HG02981 (cell line): ENCODE results near the gene BEAN1.
"Not testable (repeated sequence)": the region's sequence is repeated elsewhere in the genome, so short reads cannot be mapped to it uniquely, and the experiment has no call there.

Experiments used
- ATAC-seq: cut with Tn5 transposase; IDR thresholded peaks from one replicate; pipeline ENCODE4 v1.9.1; 2021; ENCODE audit warnings: mild to moderate bottlenecking, moderate library complexity; ENCODE audit not compliant: unreplicated experiment

The BEAN1 gene

GRCh38 chr16:66502020-66502913 is 75.2 kb downstream of the BEAN1 start:
- no peak for ATAC-seq

GRCh38 chr16:66503030-66503429 is 75.9 kb downstream of the BEAN1 start:
- ATAC-seq, result no peak

- ATAC-seq, result no peak
Observed at GRCh38 chr16:66503612-66504011, 76.5 kb downstream of the BEAN1 start.

GRCh38 chr16:66507731-66508239 is 80.7 kb downstream of the BEAN1 start:
- no peak for ATAC-seq

GRCh38 chr16:66508248-66508913 is 81.3 kb downstream of the BEAN1 start:
- no peak for ATAC-seq

GRCh38 chr16:66508914-66509496 is 81.9 kb downstream of the BEAN1 start:
- ATAC-seq, result no peak

GRCh38 chr16:66509576-66509975 is 82.5 kb downstream of the BEAN1 start:
- ATAC-seq, result no peak

- ATAC-seq, result no peak
Observed at GRCh38 chr16:66510298-66510697, 83.2 kb downstream of the BEAN1 start.

GRCh38 chr16:66510711-66511601 is 83.9 kb downstream of the BEAN1 start:
- no peak for ATAC-seq

- no peak for ATAC-seq
Observed at GRCh38 chr16:66511602-66512271, 84.6 kb downstream of the BEAN1 start.

- ATAC-seq, result no peak
Observed at GRCh38 chr16:66512272-66513110, 85.4 kb downstream of the BEAN1 start.

GRCh38 chr16:66513111-66513723 is 86.1 kb downstream of the BEAN1 start:
- ATAC-seq, result no peak

GRCh38 chr16:66514391-66514790 is 87.3 kb downstream of the BEAN1 start:
- not testable (repeated sequence) for ATAC-seq

GRCh38 chr16:66514980-66515595 is 88.0 kb downstream of the BEAN1 start:
- not testable (repeated sequence) for ATAC-seq

- no peak for ATAC-seq
Observed at GRCh38 chr16:66515596-66516508, 88.8 kb downstream of the BEAN1 start.

GRCh38 chr16:66516509-66516807 is 89.4 kb downstream of the BEAN1 start:
- ATAC-seq, result peak; percentile 12

GRCh38 chr16:66516808-66517585 is 89.9 kb downstream of the BEAN1 start:
- peak; percentile 98 for ATAC-seq
